ENCODE measurements around the gene MAEA.
A peak's percentile ranks its signal among the peaks of the same experiment; 100 is the strongest.

Gene MAEA

DNA sequence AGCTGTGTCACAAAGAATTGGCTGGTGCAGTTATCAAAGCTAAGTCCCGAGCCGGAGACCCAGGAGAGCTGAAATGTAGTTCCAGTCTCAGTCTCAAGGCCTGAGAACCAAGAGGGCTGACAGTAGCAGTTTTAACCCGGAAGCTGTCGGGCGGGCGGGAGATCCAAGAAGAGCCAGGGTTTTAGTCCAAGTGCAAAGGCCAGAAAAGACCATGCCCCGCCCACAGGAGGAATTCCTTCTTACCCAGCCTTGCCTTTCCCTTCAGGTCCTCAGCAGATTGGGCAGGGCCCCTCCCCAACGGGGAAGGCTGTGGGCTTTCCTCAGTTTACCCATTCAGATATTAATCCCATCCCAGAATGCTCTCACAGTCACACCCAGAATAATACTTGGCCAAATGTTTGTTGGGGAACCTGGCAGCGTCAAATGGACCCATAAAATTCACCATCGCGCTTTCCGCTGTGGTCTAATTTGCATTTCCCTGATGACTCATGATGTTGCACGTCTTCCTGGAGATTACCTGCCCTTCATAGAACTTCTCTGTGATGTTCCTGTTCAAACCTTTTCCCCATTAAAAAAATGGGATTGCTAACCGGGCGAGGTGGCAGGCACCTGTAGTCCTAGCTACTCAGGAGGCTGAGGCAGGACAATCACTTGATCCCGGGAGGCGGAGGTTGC lies 16.2 kb downstream of the MAEA start:
- peak; percentile 38 for DNase-seq

DNA sequence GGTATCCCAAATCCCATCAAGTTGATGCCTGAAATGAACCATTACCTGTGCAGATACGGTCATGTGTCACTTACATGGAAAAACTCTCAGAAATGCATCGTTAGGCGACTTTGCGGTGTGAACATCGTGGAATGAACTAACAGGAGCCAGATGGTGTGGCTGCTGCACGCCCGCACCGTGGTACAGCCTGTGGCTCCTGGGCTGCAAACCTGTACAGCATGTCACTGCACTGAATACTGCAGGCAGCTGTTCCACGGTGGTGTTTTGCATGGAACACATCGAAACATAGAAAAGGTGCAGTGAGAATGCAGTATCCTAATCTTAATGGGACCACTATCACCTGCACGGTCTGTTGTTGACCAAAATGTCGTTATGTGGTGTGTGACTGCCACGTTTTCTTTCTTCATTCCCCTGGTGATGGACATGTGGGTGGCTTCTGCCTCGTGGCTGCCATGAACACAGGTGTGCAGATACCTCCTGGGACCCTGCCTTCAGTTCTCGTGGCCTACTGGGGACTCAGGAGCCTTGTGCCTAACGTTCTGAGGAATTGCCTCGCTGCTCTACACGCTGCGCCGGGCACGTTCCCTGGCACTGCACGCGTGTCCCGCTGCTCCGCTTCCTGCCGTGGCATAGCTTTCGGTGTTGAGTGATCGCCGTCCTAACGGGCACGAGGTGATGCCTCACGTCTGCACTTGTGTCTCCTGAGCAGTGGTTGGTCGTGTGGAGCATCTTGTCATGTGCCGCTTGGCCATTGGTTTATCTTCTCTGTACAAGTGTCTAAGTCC lies 18.5 kb downstream of the MAEA start:
- DNase-seq: no peak

DNA sequence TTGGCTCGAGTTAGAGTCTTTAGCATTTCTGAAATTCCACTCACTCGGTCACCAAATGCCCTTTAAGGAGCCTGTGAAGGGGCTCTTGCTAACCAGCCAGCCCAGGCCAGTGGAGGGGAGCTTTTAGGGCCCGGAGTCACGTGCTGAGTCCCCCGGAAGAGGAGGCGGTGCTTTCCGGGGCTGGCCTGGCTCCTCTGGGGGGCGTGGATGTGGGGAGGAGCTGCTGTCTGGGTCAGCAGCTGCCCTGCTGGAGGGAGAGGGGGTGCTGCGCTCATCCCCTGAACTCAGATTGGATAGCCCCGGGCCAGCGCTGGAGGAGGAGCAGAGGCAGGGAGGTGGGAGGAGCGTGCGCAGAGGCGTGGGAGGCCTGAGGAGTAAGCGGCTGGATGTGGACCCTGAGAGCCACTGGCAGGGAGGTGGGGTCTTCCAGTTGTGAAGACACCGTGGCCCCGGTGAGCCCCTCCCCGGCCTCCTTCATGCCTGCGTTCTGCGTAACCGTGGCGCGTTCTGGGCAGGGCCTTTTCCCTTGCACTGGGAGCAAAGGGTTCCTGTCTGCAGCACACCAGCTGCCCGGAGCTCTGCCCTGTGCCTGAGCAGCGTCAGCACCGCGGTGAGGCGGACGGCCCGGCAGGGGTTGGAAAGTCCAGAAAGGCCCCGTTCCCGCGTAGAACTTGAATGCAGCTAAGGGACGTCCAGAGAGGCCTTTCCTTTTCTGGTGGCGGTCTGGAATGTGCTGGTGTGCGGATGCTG lies 19.7 kb downstream of the MAEA start:
- peak; percentile 66 for DNase-seq

DNA sequence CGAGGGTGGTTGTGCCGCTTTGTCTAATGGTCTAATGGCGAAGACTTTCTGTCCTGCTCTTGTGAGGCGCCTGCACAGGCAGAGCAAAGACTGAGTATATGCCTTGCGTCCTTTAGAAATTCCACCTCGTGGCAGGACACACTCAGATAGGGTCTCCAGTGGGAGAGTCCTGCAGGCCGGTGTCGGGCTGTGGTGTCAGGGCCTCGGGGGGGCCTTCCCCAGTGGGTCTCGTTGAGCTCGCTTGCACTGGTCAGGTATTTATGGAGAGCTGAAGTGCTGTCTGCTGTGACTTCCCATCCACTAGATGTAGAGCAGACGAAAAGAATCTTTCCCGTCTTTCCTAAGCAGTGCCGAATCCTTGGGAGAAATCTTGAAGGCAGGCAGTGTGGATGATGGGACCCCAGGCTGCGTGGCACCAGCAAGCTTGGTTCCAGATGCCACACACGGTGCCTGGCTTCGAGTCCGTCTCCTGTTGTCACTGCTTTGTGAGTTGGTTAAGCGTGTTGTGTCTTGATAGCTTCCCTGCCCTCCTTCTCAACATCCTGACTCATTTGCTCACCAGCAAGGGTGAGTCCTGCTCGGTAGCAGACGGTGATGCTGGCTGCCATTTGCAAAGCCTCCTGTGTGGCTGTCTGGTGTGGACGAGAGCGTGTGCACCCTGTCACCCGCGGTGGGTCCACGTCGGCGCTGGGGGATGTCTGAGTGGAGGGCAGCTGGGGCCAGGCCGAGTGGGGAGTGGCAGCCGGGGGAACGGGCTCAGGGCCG lies 20.5 kb downstream of the MAEA start:
- DNase-seq: no peak

DNA sequence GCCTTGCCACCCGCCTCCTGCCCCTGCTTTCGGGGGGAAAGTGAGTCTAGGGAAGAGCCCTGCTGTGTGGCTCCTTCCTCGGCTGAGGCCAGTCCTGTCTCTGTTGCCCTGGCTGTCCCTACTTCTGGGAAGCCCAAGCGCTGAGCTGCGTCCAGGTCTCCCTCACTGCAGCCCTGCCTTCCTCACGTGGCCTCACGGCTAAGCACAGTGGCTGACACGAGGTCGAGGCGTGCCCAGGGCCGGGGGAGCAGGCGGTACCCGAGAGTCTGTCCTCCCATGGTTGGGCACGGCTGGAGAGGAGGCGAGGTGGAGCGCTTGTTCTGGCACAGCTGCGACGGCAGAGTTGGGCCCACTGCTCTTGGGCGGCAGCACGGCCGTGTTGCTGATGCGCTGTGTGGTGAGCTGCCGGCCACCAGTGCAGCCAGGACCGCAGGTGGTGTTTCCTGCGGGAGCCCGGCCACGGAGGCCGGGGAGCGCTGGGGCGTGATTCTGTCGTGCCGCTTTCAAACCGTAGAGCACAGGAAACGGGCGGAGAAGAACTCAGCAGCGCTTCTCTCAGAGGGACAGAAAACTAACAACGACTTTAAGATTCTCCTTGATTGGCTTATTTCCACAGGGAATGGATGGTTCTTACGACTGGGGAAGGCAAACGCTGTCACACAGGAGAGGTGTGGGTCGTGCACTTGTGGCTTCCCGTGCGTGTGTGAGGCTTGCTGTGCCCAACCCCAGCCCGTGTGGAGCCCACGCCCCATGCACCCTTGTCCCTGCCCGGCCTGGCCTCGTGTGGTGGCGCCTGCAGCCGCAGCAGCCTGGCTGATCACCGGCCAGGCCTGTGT lies 21.3 kb downstream of the MAEA start:
- peak; percentile 39 for DNase-seq

DNA sequence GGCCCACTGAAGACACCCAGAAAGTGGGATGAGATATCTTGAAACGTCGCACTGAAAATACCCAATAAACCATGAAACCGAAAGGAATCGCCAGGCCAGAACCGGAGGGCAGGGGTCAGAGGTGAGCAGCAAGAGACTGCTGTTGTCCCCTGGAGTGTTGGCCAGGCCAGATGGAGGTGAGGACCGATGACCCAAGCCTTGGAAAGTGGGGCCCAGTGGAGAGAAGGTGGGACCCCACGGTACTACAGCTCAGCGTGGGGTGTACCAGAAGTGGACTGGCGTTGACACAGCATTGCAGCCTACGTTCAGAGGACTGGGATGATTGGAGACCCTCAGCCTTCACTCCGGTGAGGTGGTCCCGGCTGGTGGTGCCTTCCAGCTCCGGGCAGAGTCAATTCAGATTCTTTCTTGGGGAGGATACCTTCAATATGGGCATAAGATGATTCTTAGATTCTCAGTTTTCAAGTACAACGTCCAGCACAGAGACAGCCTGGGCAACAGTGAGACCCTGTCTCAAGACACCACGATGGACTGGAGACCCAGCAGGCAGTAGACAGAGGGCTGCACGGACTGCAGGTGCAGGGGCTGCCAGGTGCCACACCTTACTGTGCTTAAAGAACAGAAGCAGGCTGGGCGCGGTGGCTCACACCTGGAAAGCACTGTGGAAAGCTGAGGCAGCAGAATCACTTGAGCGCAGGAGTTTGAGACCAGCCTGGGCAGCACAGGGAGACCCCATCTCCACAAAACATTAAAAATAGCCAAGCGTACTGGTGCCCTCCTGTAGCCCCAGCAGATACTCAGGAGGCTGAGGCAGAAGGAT lies 23.3 kb downstream of the MAEA start:
- DNase-seq: no peak

DNA sequence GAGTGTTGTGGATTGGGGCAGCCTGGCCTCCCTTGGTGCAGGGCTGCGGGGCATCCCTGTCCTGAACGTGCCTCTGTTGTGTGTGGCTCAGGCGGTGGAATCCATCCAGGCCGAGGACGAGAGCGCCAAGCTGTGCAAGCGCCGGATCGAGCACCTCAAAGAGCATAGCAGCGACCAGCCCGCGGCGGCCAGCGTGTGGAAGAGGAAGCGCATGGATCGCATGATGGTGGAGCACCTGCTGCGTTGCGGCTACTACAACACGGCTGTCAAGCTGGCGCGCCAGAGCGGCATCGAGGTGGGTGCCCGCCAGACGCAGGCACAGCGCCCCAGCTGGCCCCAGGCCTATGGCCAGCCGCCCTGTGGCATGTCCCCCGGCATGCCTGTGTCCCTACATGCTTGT lies 25.6 kb downstream of the MAEA start:
- DNase-seq: no peak

DNA sequence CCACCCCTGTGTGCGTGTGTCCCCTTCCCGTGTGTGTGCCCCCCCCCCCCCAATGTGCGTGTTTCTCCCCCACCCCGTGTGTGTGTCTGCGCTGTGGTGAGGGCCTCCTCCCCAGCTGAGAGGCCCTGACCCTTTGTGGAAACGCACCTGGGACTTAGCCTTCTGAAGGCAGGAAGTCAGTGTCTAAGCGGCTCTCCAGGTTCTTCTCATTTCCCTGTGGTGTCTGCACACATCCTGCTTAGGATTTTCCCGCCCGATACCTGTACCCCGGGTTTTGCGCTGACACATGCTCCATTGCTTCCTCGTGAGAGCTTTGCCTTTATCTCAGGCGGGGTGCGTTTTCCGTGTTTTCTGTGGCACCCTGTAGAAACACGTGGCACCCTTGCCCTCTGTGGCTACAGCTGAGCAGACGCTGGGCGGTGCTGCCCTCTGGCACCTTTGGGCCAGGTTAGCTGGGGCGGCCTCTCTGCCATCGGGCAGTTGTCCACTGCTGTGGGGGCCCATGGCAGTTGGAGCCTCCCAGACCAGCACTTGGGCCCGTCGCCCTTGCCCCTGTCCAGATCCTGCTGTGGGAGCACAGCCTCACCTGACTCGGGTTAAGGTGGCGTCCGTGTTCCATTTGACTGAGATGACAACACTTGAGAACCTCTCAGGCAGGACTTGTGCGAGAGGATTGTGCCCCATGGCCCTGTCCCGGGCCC lies 26.3 kb downstream of the MAEA start:
- DNase-seq: peak; percentile 36

DNA sequence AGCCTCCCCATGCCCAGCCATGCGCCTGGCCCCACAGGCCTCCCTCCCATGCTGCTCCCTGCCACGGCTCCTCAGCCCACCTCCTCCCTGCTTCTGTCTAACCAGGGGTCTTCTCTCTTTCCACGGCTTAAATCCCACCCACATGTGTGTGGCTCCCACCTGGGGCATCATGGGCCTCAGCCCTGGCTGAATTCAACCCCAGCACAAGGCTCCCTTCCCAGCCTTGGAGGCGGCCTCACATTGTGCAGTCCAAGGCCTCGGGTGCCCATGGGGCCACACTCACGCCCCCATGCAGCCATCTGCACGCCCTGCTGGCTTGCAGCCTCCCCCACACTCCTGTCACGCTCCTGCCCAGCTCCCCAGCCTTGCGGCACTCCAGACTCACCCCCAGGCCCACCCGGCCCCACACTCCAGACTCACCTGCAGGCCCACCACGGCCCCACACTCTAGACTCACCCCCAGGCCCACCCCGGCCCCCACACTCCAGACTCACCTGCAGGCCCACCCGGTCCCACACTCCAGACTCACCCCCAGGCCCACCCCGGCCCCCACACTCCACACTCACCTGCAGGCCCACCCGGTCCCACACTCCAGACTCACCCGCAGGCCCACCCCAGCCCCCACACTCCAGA lies 27.0 kb downstream of the MAEA start:
- DNase-seq: no peak

DNA sequence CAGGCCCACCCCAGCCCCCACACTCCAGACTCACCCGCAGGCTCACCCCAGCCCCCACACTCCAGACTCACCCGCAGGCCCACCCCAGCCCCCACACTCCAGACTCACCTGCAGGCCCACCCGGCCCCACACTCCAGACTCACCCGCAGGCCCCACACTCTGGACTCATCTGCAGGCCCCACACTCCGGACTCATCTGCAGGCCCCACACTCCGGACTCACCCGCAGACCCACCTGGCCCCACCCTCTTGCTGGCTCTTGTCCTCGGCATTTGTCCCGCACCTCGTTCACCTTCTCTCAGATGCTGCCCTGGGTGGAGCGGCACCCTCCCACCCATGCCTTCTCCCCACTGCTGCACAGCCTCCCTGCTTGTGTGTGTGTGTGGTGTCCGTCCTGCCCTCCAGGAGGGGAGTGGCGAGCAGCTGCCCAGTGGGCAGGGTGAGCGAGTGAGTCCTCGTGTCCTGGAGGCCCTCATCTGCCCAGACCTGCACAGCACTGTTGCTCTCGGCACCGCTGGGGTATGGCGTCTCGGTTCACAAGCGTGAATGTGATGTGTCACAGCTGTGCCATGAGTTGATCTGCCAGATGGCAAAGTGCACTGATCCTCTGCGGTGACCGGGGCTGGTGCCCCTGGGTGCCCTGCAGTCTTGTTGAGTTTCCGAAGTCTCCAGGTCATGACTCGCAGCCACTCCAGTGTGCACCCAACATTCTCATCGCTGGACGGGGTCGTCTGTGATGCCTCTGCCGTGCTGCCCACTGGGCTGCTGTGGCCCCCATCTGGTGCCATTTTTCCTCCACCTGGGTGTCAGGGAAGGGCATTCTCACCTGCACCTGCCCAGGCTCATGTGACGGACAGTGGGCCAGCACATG lies 27.7 kb downstream of the MAEA start:
- DNase-seq: no peak

DNA sequence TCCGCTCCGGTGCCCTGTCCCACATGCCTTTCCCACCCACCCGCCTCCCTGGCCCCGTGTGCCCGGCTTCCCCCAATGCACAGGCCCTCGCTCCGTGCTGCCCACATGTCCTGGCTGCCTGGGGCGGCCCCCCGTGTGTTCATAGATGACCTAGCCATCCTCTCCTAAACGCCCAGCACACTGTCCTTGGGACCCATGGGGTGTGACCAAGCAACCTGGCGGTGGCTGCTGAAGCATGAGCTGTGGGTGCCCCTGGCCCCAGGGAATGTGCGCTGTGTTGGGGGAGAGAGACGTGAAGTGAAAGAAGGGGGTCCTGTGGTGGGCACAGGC lies 28.3 kb downstream of the MAEA start:
- DNase-seq: no peak

DNA sequence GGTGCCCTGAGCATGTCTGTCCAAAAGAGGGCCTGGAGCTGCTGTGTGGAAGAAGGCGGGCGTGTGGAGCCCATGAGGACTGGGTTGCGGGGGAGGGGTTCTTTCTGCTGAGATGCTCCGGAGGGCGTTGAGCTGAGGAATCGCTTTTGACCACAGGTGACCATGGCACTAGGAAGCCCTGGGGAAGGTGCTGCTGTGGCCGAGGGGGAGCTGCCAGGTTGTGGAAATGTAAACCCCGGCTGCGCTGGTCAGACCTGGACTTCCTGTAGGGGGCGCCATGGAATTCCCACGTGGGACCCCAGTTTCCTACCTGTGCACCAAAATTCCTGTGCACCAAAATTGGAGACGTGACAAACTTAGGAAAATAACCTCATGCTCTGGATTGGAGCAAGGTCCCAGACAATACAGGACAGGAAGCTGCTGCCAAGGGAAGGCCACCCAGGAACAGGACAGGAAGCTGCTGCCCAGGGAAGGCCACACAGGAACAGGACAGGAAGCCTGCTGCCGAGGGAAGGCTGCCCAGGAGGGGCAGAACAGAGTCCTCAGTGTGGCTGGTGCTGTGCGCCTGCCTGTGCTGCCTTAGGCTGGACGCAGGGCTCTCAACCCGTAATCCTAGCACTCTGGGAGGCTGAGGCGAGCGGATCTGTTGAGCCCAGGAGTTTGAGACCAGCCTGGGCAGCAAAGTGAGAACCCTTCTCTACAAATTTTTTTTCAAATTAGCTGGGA lies 29.0 kb downstream of the MAEA start:
- DNase-seq: peak; percentile 58

DNA sequence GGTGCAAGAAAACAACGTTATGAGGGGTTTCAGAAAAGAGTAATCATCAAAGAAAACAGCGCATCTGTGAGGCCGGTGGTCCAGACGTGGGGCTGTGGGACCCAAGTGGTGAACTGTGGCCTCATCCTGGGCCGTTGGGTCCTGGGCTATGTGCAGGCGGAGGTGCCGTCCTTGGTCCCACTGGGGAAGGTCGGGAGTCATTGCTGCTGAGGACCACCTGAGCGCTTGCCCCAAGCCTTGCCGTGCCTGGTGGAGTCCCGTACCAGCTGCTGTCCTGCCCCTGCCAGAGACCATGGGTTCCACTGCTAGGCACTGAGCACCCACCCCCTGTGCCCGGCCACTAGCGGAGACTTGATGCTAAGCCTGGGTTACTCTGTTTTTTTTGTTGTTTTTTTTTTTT lies 31.8 kb downstream of the MAEA start:
- no peak for DNase-seq

DNA sequence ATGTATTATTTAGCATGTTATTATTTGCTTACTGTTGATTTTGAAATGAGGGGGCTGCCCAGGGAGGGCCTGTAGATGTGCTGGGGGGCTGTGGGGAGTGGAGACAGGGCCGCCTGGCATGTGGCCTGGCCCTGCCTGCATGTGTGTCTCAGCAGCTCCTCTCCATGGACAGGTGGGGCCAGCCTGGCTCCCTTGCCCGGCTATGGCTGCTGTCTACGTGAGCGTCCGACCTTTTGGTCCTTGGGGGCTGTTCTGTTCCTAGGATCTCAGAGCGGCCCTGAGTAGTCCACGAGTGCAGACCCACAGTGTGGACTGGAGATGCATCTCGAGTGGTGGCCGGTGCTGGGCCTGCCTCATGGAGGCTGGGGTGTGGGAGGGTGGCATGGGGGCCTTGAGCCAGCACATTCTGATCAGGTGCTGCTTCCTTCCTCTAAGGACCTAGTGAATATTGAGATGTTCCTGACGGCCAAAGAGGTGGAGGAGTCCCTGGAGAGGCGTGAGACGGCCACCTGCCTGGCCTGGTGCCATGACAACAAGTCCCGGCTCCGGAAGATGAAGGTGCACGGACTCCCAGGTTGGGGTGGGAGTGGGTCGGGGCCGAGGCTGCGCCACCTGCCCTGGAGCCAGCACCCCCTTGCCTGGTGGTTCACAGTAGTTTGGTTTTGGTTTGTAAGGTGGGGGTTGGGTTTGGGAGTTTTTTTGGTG lies 32.4 kb downstream of the MAEA start:
- DNase-seq: no peak

DNA sequence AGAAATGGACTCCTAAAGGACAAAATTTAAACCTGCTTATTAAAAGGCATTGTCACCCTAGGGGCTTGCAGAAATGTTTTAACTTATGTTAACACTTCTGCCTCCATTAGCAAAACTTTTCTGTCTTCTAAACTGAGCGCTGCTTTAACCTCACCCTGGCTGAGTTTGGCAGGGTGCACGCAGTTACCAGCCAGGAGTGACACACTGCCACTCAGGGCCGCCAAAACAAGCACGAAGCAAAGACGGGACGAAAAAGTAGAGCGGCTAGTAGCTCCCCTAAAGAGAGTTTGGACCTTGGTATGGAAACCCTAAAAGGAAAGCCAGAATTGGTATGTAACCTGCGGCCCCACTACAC lies 33.6 kb downstream of the MAEA start:
- DNase-seq: no peak

DNA sequence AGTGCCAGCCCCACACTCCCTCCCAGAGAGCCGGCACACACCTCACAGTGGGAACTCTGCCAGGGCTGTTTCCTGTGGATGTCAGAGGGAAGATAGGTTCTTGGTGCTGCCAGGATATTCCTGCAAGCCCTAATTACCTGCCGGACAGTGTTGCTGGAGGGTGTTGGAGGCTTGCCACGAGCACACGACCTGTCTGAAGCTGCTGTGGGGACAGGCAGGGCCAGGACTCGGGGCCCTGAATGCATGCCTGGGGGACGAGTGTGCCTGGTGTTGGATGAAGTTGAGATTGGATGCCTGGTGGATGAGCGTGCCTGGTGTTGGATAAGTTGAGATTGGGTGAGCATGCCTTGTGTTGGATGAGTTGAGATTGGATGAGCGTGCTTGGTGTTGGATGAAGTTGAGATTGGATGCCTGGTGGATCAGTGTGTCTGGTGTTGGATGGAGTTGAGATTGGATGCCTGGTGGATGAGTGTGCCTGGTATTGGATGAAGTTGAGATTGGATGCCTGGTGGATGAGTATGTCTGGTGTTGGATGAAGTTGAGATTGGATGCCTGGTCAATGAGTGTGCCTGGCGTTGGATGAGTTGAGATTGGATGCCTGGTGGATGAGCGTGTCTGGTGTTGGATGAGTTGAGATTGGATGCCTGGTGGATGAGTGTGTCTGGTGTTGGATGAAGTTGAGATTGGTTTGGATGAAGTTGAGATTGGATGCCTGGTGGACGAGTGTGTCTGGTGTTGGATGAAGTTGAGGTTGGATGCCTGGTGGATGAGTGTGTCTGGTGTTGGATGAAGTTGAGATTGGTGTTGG lies 34.1 kb downstream of the MAEA start:
- no peak for DNase-seq
